Endothelial cell of umbilical vein (primary cell): ENCODE measurements around the gene ZNF438. TPM values are rescaled to one million over a fixed set of nuclear protein-coding genes. Genes with fewer than 3 reads are reported as not detected.

ENCODE experiments used
- BruUV-seq: library from RNA; stranded (reverse); fragments of 400-500 nt; replicated peaks from 2 replicates; lab custom pipeline; 2021; lab: Mats Ljungman, UMichigan
- CTCF ChIA-PET: fragments of 300-600, 350-600 bp; sonication (Branson Sonifier 250); formaldehyde crosslinking; loops from one replicate; lab custom pipeline; 2021; ENCODE audit warnings: antibody characterized with exemption, inconsistent platforms; lab: Charles Lee
- POLR2A ChIA-PET: fragments of 300-600, 350-600 bp; sonication (Branson Sonifier 250); formaldehyde crosslinking; loops from one replicate; lab custom pipeline; 2021; ENCODE audit warnings: antibody characterized with exemption, inconsistent platforms; lab: Charles Lee
- DNase-seq: peaks from one replicate; pipeline ENCODE4 v3.0.0-alpha.2; 2011; ENCODE audit warnings: low read depth, low spot score
- FAIRE-seq: peaks from 2 replicates; lab custom pipeline; 2011; peaks lifted over from hg19 to GRCh38; lab: Jason Lieb, UNC
- H2AFZ ChIP-seq: 2 replicates; pipeline ENCODE4 v1.6.0; 2012; ENCODE audit warnings: low read depth, low read length, control low read depth, inconsistent platforms
- H3K27ac ChIP-seq: 2 replicates; pipeline ENCODE4 v1.5.1; 2011; ENCODE audit warnings: low read depth, mild to moderate bottlenecking, control low read depth, low read length, moderate library complexity; ENCODE audit not compliant: insufficient read depth
- H3K27me3 ChIP-seq, 2 experiments: 2 replicates each; pipeline versions ENCODE4 v1.6.0 to v1.6.1; 2011; ENCODE audit warnings: low read length in 2 of 2, mixed read lengths in 1 of 2; ENCODE audit not compliant: control insufficient read depth in 2 of 2, insufficient read depth in 2 of 2
- H3K36me3 ChIP-seq, 2 experiments: 2 replicates in 1 of 2; 3 replicates in 1 of 2; pipeline ENCODE4 v1.5.1; 2011; ENCODE audit warnings: low read length in 2 of 2, mild to moderate bottlenecking in 1 of 2, moderate library complexity in 1 of 2; ENCODE audit not compliant: control insufficient read depth in 2 of 2, insufficient read depth in 2 of 2; ENCODE audit errors: extremely low read depth in 1 of 2
- H3K4me1 ChIP-seq: 3 replicates; pipeline ENCODE4 v1.5.1; 2011; ENCODE audit warnings: mild to moderate bottlenecking, low read length; ENCODE audit not compliant: control insufficient read depth, insufficient read depth; ENCODE audit errors: extremely low read depth
- H3K4me2 ChIP-seq: 2 replicates; pipeline ENCODE4 v1.6.1; 2011; ENCODE audit warnings: low read length, control low read depth, mixed read lengths; ENCODE audit not compliant: insufficient read depth
- H3K4me3 ChIP-seq, 3 experiments: fragments of 200-600 bp in 1 of 3; sonication (generic), shearing (Covaris generic) in 1 of 3; replicated peaks in 1 of 3; 2 replicates each; pipeline ENCODE4 v1.5.1; 2011 to 2016; ENCODE audit warnings: control low read depth in 3 of 3, low read length in 3 of 3, mild to moderate bottlenecking in 2 of 3, inconsistent platforms in 1 of 3, low read depth in 1 of 3, moderate library complexity in 1 of 3; ENCODE audit not compliant: insufficient read depth in 1 of 3
- H3K79me2 ChIP-seq: 2 replicates; pipeline ENCODE4 v1.6.0; 2012; ENCODE audit warnings: low read length, inconsistent platforms; ENCODE audit not compliant: control insufficient read depth, insufficient read depth
- H3K9ac ChIP-seq: replicated peaks from 2 replicates; pipeline ENCODE3; 2011; ENCODE audit warnings: low read length, control low read depth; ENCODE audit not compliant: insufficient read depth; ENCODE audit errors: extremely low read depth
- H3K9me1 ChIP-seq: replicated peaks from 3 replicates; pipeline ENCODE4 v1.6.0; 2011; ENCODE audit warnings: mild to moderate bottlenecking, low read length; ENCODE audit not compliant: control insufficient read depth, insufficient read depth; ENCODE audit errors: extremely low read depth
- H3K9me3 ChIP-seq: replicated peaks from 2 replicates; pipeline ENCODE4 v1.5.1; 2012; ENCODE audit warnings: low read length, inconsistent platforms; ENCODE audit not compliant: control insufficient read depth, insufficient read depth
- H4K20me1 ChIP-seq: replicated peaks from 2 replicates; pipeline ENCODE3; 2011; ENCODE audit warnings: mild to moderate bottlenecking, low read length; ENCODE audit not compliant: control insufficient read depth, insufficient read depth; ENCODE audit errors: extremely low read depth
- EZH2 ChIP-seq: IDR thresholded peaks from 2 replicates; pipeline ENCODE4 v1.6.1; 2012; ENCODE audit warnings: borderline replicate concordance, low read depth, mild to moderate bottlenecking, moderate library complexity, low read length, inconsistent platforms; ENCODE audit not compliant: severe bottlenecking
- FOS ChIP-seq: IDR thresholded peaks from 2 replicates; pipeline ENCODE4 v1.6.1; 2011; ENCODE audit warnings: mild to moderate bottlenecking, low read length, moderate library complexity, borderline replicate concordance; ENCODE audit not compliant: insufficient read depth
- GATA2 ChIP-seq: IDR thresholded peaks from 2 replicates; pipeline ENCODE4 v1.7.0; 2011; ENCODE audit warnings: low read depth, mild to moderate bottlenecking, moderate library complexity, mixed read lengths, low read length; ENCODE audit not compliant: insufficient read length, insufficient read depth
- JUN ChIP-seq: IDR thresholded peaks from 2 replicates; pipeline ENCODE4 v1.6.1; 2011; ENCODE audit warnings: borderline replicate concordance, low read depth; ENCODE audit not compliant: insufficient read length, insufficient read depth
- MAX ChIP-seq: IDR thresholded peaks from 2 replicates; pipeline ENCODE4 v1.6.1; 2011; ENCODE audit not compliant: insufficient read depth, insufficient read length
- MYC ChIP-seq: IDR thresholded peaks from one replicate; pipeline ENCODE4 v1.6.1; 2011; ENCODE audit warnings: mild to moderate bottlenecking, low read depth, low read length
- POLR2A ChIP-seq: IDR thresholded peaks from 2 replicates; pipeline ENCODE4 v1.6.1; 2012; ENCODE audit warnings: low read depth, mild to moderate bottlenecking, control low read depth, low read length
- POLR2AphosphoS5 ChIP-seq: IDR thresholded peaks from 2 replicates; pipeline ENCODE4 v1.6.1; 2012; ENCODE audit warnings: low read depth, mild to moderate bottlenecking, control low read depth, low read length, moderate library complexity; ENCODE audit not compliant: insufficient read depth
- dilution Hi-C: fragments of 300-500 bp; cut with MboI; formaldehyde crosslinking; loops from one replicate; pipeline ENCODE4 v1.15.0; 2019; ENCODE audit warnings: low sequenced_read_pairs; ENCODE audit not compliant: extremely low pct_ligation_motif_present
- intact Hi-C: fragments of 100-400 bp; cut with micrococcal nuclease; formaldehyde crosslinking; loops from one replicate; pipeline ENCODE4 v1.10.0; 2022
- polyA plus RNA-seq, 4 experiments: library from polyadenylated mRNA; depleted of rRNA in 3 of 4; stranded (reverse) in 3 of 4; unstranded in 1 of 4; fragments of >200 nt; gene quantifications; 2 replicates each; pipeline versions ENCODE4 v1.2.1 to v1.2.3, GENCODE V29; 2011 to 2012; ENCODE audit warnings: missing spikeins in 1 of 4
- total RNA-seq: library from RNA; stranded (reverse); gene quantifications from 2 replicates; pipeline ENCODE4 v1.2.3, GENCODE V29; 2021
- TF ChIP-seq, protein P1 (sequence below), 2 donors: IDR thresholded peaks; 1 replicate in 1 of 2; 2 replicates in 1 of 2; pipeline ENCODE4 v1.5.1; 2011; ENCODE audit warnings: low read length in 2 of 2, mild to moderate bottlenecking in 2 of 2, moderate library complexity in 2 of 2, control low read depth in 1 of 2, inconsistent platforms in 1 of 2, low read depth in 1 of 2; ENCODE audit not compliant: insufficient read depth in 1 of 2; ENCODE audit errors: extremely low read depth in 1 of 2

Gene ZNF438
- total and polyA plus RNA-seq, 2 donors (not counting 3 experiments of a cell fraction or from before 2014, with no cell fraction given) = 7.2 to 15.1 TPM

- intact Hi-C loops = no loop called here
- CTCF ChIA-PET = interaction anchor here (0.7 to 2.0 kb wide), 5 partner anchors 10 to 176 kb away, joined by 3 to 12 read pairs (median 3); no protein-coding TSS in a partner anchor
These were observed 42.7 kb downstream of the ZNF438 start for GRCh38 chr10:30988831-30989435.

More at GRCh38 chr10:30988831-30989435, 42.7 kb downstream of the ZNF438 start:
- H3K79me2 ChIP-seq = peaks cover 16% of the 10 kb centered on the region
- no peak overlapping the region for H3K4me3 ChIP-seq
- H3K36me3 ChIP-seq = peaks cover 0 to 2% of the 10 kb centered on the region in 2 experiments
- POLR2A ChIA-PET = no interaction called here
- H3K9me3 ChIP-seq = no peaks in the 10 kb centered on the region
- FAIRE-seq = no peak
- peak; percentile 42 for DNase-seq
- H3K9ac ChIP-seq = no peak overlapping the region
- H2AFZ ChIP-seq = peak overlapping the region; percentile 11
- H3K9me1 ChIP-seq = no peaks in the 10 kb centered on the region
- H3K4me1 ChIP-seq = peaks cover 42% of the 10 kb centered on the region
- TF ChIP-seq MAX (no peak), MYC (no peak), GATA2 (no peak), JUN (no peak), EZH2 (no peak), POLR2AphosphoS5 (no peak), FOS (no peak), POLR2A (no peak)
- TF ChIP-seq, protein P1, sequence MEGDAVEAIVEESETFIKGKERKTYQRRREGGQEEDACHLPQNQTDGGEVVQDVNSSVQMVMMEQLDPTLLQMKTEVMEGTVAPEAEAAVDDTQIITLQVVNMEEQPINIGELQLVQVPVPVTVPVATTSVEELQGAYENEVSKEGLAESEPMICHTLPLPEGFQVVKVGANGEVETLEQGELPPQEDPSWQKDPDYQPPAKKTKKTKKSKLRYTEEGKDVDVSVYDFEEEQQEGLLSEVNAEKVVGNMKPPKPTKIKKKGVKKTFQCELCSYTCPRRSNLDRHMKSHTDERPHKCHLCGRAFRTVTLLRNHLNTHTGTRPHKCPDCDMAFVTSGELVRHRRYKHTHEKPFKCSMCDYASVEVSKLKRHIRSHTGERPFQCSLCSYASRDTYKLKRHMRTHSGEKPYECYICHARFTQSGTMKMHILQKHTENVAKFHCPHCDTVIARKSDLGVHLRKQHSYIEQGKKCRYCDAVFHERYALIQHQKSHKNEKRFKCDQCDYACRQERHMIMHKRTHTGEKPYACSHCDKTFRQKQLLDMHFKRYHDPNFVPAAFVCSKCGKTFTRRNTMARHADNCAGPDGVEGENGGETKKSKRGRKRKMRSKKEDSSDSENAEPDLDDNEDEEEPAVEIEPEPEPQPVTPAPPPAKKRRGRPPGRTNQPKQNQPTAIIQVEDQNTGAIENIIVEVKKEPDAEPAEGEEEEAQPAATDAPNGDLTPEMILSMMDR (IDR thresholded peaks at IDR 0.05; ENCODE audit: extremely low read depth in 1 of 2, insufficient read depth in 1 of 2, low read depth in 1 of 2, low read length in 2 of 2) = no peak
- H4K20me1 ChIP-seq = no peaks in the 10 kb centered on the region
- no peaks in the 10 kb centered on the region for H3K27me3 ChIP-seq
- BruUV-seq = no TSS peak
- dilution Hi-C loops = no loop called here
- peak overlapping the region; percentile 34 for H3K27ac ChIP-seq
- H3K4me2 ChIP-seq = peak overlapping the region; percentile 34
